Fibroblast of villous mesenchyme (primary cell): ENCODE data around the gene RTN4RL2. TPM values are rescaled to one million over a fixed set of nuclear protein-coding genes. Genes with fewer than 3 reads are reported as not detected.

ENCODE experiments used
- DNase-seq: peaks from one replicate; pipeline ENCODE4 v3.0.0-alpha.2; 2010; ENCODE audit warnings: low read depth
- H3K4me3 ChIP-seq: 2 replicates; pipeline ENCODE4 v1.5.1; 2011; ENCODE audit warnings: low read depth, mild to moderate bottlenecking, low read length
- CTCF ChIP-seq: IDR thresholded peaks from 2 replicates; pipeline ENCODE4 v1.5.1; 2012; ENCODE audit warnings: low read depth, mild to moderate bottlenecking, low read length; ENCODE audit not compliant: insufficient read depth
- total RNA-seq: library from RNA; depleted of rRNA; stranded (reverse); fragments of >200 nt; gene quantifications from 2 replicates; pipeline ENCODE4 v1.2.3, GENCODE V29; 2012

RTN4RL2 gene
- total RNA-seq, 1 donor = not detected

GRCh38 chr11:57462597-57462996, 2.3 kb downstream of the RTN4RL2 start:
- H3K4me3 ChIP-seq = no peak overlapping the region
- no peak for DNase-seq
- TF ChIP-seq CTCF = no peak

GRCh38 chr11:57463671-57464538, 3.6 kb downstream of the RTN4RL2 start:
- H3K4me3 ChIP-seq = no peak overlapping the region
- DNase-seq = peak; percentile 17
- TF ChIP-seq CTCF = no peak

- no peak for TF ChIP-seq CTCF
- H3K4me3 ChIP-seq = no peak overlapping the region
- DNase-seq = peak; percentile 28
Observed at GRCh38 chr11:57464539-57465181, 4.3 kb downstream of the RTN4RL2 start.

GRCh38 chr11:57466680-57467079, 6.4 kb downstream of the RTN4RL2 start:
- no peak for DNase-seq
- H3K4me3 ChIP-seq = no peak overlapping the region
- no peak for TF ChIP-seq CTCF

GRCh38 chr11:57467508-57468157, 7.3 kb downstream of the RTN4RL2 start:
- H3K4me3 ChIP-seq = no peak overlapping the region
- TF ChIP-seq CTCF = no peak
- DNase-seq = no peak

- DNase-seq = no peak
- no peak overlapping the region for H3K4me3 ChIP-seq
- TF ChIP-seq CTCF = no peak
Observed at GRCh38 chr11:57468276-57468675, 7.9 kb downstream of the RTN4RL2 start.
